MM.1S (cell line): ENCODE measurements around the gene SMIM33.

ENCODE experiments used
- DNase-seq: peaks from one replicate; pipeline ENCODE4 v3.0.0-alpha.2; 2015
- H2AFZ ChIP-seq: fragments of 300-600 bp; sonication (generic); 2 replicates; pipeline ENCODE4 v1.6.0; 2016; ENCODE audit warnings: antibody characterized with exemption, low read length
- H3F3A ChIP-seq: fragments of 300-600 bp; sonication (generic); 2 replicates; pipeline ENCODE4 v1.6.1; 2016; ENCODE audit warnings: mild to moderate bottlenecking, antibody characterized with exemption, low read length, moderate library complexity, mixed read lengths; ENCODE audit not compliant: insufficient read depth
- H3K27ac ChIP-seq: fragments of 300-600 bp; sonication (generic); 2 replicates; pipeline ENCODE4 v1.5.1; 2016; ENCODE audit warnings: mild to moderate bottlenecking, low read length
- H3K27me3 ChIP-seq: fragments of 300-600 bp; sonication (generic); replicated peaks from 2 replicates; pipeline ENCODE4 v1.6.0; 2016; ENCODE audit warnings: low read length; ENCODE audit not compliant: insufficient read depth
- H3K36me3 ChIP-seq: fragments of 300-600 bp; sonication (generic); replicated peaks from 2 replicates; pipeline ENCODE4 v1.6.1; 2016; ENCODE audit warnings: mild to moderate bottlenecking, low read length, mixed read lengths; ENCODE audit not compliant: insufficient read depth
- H3K4me1 ChIP-seq: fragments of 300-600 bp; sonication (generic); 2 replicates; pipeline ENCODE4 v1.6.1; 2016; ENCODE audit warnings: low read length, mixed read lengths
- H3K4me2 ChIP-seq: fragments of 300-600 bp; sonication (generic); 2 replicates; pipeline ENCODE4 v1.6.0; 2016; ENCODE audit warnings: low read depth, low read length
- H3K4me3 ChIP-seq: fragments of 300-600 bp; sonication (generic); 2 replicates; pipeline ENCODE4 v1.5.1; 2016; ENCODE audit warnings: low read length, mixed read lengths
- H3K79me2 ChIP-seq: fragments of 300-600 bp; sonication (generic); 2 replicates; pipeline ENCODE4 v1.6.1; 2016; ENCODE audit warnings: mixed run types, low read length, mixed read lengths
- H3K9ac ChIP-seq: fragments of 300-600 bp; sonication (generic); 2 replicates; pipeline ENCODE4 v1.6.1; 2016; ENCODE audit warnings: low read length, mixed read lengths
- H3K9me2 ChIP-seq: fragments of 300-600 bp; sonication (generic); replicated peaks from 2 replicates; pipeline ENCODE4 v1.6.1; 2016; ENCODE audit warnings: mild to moderate bottlenecking, low read length, mixed read lengths; ENCODE audit not compliant: insufficient read depth
- H3K9me3 ChIP-seq: fragments of 300-600 bp; sonication (generic); replicated peaks from 2 replicates; pipeline ENCODE4 v1.6.1; 2016; ENCODE audit warnings: mild to moderate bottlenecking, low read length, mixed read lengths; ENCODE audit not compliant: insufficient read depth
- H4K20me1 ChIP-seq: fragments of 300-600 bp; sonication (generic); 2 replicates; pipeline ENCODE4 v1.6.1; 2016; ENCODE audit warnings: mild to moderate bottlenecking, low read length, moderate library complexity, mixed read lengths; ENCODE audit not compliant: insufficient read depth
- CTCF ChIP-seq: fragments of 300-600 bp; sonication (generic); IDR thresholded peaks from 2 replicates; pipeline ENCODE4 v1.5.1; 2016; ENCODE audit warnings: antibody characterized with exemption, low read length, mixed read lengths
- EZH2 ChIP-seq: fragments of 300-600 bp; sonication (generic); optimal IDR thresholded peaks from 2 replicates; pipeline ENCODE3; 2017; ENCODE audit warnings: low read depth, mild to moderate bottlenecking, antibody characterized with exemption, low read length, mixed read lengths
- EZH2phosphoT487 ChIP-seq: fragments of 300-600 bp; sonication (generic); IDR thresholded peaks from 2 replicates; pipeline ENCODE4 v1.6.1; 2018; ENCODE audit warnings: antibody characterized with exemption, low read length

SMIM33 gene

DNA sequence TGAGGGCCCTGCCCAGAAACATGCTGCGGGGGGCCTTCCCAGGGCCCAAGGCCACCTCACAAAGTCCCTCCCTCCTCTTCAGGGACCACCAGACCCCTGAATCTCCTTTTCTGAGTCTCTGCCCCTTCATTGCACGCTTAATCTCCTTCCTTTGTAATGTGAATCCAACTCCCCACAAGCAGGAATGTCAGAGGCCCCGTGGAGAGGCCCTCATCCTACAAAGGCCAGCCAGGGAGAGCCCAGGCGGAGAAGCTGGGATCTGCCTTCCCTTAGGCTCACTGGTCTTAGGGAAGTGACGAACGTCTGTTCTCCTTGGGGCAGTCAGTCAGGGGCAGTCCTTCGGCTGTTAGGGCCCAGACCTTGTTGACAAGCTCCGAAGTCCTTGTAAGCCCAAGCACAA, 2.3 kb downstream of the SMIM33 start:
- Histone ChIP-seq H3K4me2 (no peak overlapping the region), H3K79me2 (no peaks in the 10 kb centered on the region), H3K36me3 (no peaks in the 10 kb centered on the region), H3F3A (no peaks in the 10 kb centered on the region), H4K20me1 (no peaks in the 10 kb centered on the region), H3K9me2 (no peaks in the 10 kb centered on the region), H3K27me3 (no peaks in the 10 kb centered on the region), H2AFZ (no peak overlapping the region), H3K4me3 (no peak overlapping the region), H3K4me1 (no peaks in the 10 kb centered on the region), H3K9me3 (no peaks in the 10 kb centered on the region), H3K27ac (no peak overlapping the region), H3K9ac (no peak overlapping the region)
- no peak for TF ChIP-seq EZH2
- DNase-seq = no peak

DNA sequence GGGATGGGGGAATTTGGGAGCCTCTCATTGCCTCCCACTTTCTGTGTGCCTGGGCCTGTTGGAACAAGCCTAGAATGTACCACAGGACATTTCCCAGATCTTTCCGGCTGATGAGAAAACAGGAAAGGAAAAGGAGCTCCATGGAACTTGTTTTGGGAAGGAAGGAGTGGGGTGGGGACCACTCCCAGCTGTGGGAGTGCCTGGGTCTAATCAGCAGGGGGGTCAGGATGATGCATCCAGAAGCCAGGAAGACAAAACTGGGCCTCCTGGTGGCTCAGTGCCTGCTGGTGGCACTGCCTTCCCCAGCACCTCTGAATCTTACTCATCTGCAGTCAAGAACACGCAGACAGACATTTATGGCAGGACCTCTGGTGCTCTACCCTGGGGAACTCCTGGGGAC, 2.8 kb downstream of the SMIM33 start:
- H3K27ac ChIP-seq = no peak overlapping the region
- no peak for DNase-seq
- H4K20me1 ChIP-seq = no peaks in the 10 kb centered on the region
- no peaks in the 10 kb centered on the region for H3K4me1 ChIP-seq
- H3K9me2 ChIP-seq = no peaks in the 10 kb centered on the region
- H3F3A ChIP-seq = no peaks in the 10 kb centered on the region
- no peak overlapping the region for H3K4me2 ChIP-seq
- H3K4me3 ChIP-seq = no peak overlapping the region
- H3K9ac ChIP-seq = no peak overlapping the region
- no peaks in the 10 kb centered on the region for H3K27me3 ChIP-seq
- no peaks in the 10 kb centered on the region for H3K36me3 ChIP-seq
- TF ChIP-seq EZH2phosphoT487 (no peak), EZH2 (no peak), CTCF (no peak)
- H3K9me3 ChIP-seq = no peaks in the 10 kb centered on the region
- H2AFZ ChIP-seq = no peak overlapping the region
- H3K79me2 ChIP-seq = no peaks in the 10 kb centered on the region

- no peak overlapping the region for H2AFZ ChIP-seq
- H3K9me3 ChIP-seq = no peaks in the 10 kb centered on the region
- H3K4me1 ChIP-seq = no peaks in the 10 kb centered on the region
- no peak overlapping the region for H3K9ac ChIP-seq
- no peaks in the 10 kb centered on the region for H3K36me3 ChIP-seq
- TF ChIP-seq EZH2 = no peak
- TF ChIP-seq CTCF = no peak
- no peak for TF ChIP-seq EZH2phosphoT487
- H3K4me3 ChIP-seq = no peak overlapping the region
- H3K27me3 ChIP-seq = no peaks in the 10 kb centered on the region
- no peaks in the 10 kb centered on the region for H3K9me2 ChIP-seq
- no peak overlapping the region for H3K4me2 ChIP-seq
- H3K79me2 ChIP-seq = no peaks in the 10 kb centered on the region
- H3K27ac ChIP-seq = no peak overlapping the region
- no peaks in the 10 kb centered on the region for H3F3A ChIP-seq
- DNase-seq = no peak
- no peaks in the 10 kb centered on the region for H4K20me1 ChIP-seq
Measured at GRCh38 chr5:139474890-139475791, 4.3 kb downstream of the SMIM33 start.
